Epithelial cell of esophagus (primary cell): ENCODE measurements around the gene KCNQ2.

Experiments
- DNase-seq: peaks from one replicate; pipeline ENCODE4 v3.0.0; 2010; ENCODE audit warnings: low read depth
- H3K4me3 ChIP-seq: 2 replicates; pipeline ENCODE4 v1.5.1; 2011; ENCODE audit warnings: mild to moderate bottlenecking, low read length, control low read depth
- TF ChIP-seq, protein P1 (sequence below): IDR thresholded peaks from 2 replicates; pipeline ENCODE4 v1.5.1; 2011; ENCODE audit warnings: low read depth, mild to moderate bottlenecking, low read length, control low read depth, inconsistent platforms; ENCODE audit not compliant: insufficient read depth; ENCODE audit errors: missing control alignments

KCNQ2 gene

DNA sequence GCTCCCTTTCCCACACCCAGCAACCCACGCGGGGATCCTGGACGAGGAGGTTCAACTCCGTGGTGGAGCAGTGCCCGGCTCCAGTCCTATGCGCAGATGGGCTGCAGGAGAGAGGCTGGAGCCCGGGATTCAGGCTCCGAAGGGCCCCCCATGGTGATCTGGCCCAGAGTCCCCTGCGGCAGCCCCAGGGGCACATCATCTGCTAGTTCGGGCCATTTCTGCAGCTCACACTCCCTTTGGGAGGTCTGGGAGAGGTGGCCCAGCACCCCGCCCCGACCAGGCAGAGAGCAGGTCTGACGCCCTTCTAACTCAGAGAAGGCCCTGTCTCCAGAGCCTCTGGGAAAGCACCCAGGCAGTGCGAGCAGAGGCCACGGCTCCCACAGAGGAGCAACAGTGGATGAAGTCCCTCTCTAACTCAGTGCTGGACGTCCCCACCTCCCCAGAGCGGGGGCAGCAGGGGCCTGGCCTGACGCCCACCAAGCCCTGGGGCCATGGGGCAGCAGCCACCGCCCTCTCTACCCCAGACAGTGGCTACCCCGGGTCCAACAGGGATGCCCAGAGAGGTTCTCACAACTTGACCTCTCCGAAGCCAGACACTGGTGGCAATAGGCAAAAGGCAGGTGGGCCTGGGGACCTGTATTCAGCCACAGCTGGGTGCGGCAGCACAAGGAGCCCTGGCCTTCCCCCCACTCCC, 3.3 kb downstream of the KCNQ2 start:
- H3K4me3 ChIP-seq = no peak overlapping the region

DNA sequence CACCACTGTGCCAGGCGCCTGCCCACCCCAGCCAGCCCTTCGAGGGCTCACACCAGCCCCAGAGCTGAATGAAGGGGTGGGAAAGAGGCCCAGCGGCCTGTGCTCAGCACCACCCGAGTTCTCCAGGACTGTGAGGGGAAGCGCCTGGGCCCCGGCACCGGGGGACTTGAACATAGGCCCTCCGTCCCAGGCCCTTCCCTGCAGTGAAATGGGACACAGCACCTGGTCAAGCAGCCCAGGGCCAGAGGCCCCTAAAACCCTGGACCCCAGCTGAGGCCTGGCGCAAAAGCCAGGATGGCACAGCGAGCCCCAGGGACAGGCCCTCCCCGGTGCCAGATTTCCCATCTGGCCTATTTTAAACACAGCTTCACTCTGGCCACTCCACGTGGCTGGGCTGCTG, 4.0 kb downstream of the KCNQ2 start:
- TF ChIP-seq, protein P1, sequence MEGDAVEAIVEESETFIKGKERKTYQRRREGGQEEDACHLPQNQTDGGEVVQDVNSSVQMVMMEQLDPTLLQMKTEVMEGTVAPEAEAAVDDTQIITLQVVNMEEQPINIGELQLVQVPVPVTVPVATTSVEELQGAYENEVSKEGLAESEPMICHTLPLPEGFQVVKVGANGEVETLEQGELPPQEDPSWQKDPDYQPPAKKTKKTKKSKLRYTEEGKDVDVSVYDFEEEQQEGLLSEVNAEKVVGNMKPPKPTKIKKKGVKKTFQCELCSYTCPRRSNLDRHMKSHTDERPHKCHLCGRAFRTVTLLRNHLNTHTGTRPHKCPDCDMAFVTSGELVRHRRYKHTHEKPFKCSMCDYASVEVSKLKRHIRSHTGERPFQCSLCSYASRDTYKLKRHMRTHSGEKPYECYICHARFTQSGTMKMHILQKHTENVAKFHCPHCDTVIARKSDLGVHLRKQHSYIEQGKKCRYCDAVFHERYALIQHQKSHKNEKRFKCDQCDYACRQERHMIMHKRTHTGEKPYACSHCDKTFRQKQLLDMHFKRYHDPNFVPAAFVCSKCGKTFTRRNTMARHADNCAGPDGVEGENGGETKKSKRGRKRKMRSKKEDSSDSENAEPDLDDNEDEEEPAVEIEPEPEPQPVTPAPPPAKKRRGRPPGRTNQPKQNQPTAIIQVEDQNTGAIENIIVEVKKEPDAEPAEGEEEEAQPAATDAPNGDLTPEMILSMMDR = no peak
- DNase-seq = no peak
- no peak overlapping the region for H3K4me3 ChIP-seq

More for the DNA sequence above, 3.3 kb downstream of the KCNQ2 start:
- no peak for DNase-seq
- TF ChIP-seq, protein P1 = no peak

DNA sequence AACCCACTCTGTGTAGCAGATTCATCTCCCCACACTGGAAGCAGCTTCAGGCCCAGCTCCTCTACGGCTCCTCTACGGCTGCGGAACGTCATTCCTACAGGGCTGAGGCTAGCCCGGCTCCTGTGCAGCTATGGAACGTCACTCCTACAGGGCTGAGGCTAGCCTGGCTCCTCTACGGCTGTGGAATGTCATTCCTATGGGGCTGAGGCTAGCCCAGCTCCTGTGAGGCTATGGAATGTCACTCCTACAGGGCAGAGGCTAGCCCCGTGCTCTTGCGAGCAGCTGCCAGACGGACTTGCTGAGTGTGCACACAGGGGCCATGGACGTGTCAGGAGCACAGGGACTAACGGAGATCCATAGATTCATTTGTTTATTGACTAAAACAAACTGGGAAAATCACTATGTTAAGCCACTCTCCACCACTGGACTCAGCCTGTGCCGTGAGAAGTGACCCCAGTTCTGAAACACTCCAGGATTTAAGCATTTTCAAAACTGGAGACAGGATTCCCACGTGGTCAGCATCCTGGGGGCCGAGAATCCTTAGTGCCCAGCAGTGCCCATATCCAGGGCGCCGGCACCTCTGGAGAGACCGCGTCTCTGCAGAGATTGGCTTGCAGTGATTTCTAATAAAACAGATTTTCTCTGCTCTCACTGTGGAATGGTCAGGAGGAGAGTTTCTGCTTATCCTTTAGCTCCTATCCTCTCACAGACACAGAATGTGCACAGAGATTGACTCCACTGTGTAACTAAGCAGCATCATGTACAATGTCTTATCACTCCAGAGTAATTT, 5.0 kb downstream of the KCNQ2 start:
- TF ChIP-seq, protein P1 = no peak

DNA sequence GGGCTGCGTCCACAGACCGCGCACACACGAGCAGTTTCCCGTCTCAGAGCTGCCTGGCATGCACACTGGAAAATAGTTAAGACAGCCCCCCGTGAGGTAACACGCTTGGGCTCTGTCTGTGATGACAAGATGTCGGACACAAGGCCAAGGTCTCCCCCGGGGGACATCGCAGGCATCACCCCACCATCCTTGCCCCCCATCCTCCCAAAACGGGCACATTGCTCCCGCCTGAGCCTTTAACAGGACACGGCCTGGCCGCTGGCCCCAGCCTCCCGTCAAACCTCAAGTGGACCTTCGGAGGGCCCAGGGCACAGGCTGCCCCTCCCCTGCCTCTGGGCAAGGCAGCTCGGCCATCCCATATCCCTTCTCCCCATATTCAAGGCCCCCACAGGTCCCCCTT, 5.6 kb downstream of the KCNQ2 start:
- no peak for DNase-seq
- H3K4me3 ChIP-seq = no peak overlapping the region
- TF ChIP-seq, protein P1 = no peak

More for the DNA sequence above, 5.0 kb downstream of the KCNQ2 start:
- no peak for DNase-seq
- H3K4me3 ChIP-seq = no peak overlapping the region

DNA sequence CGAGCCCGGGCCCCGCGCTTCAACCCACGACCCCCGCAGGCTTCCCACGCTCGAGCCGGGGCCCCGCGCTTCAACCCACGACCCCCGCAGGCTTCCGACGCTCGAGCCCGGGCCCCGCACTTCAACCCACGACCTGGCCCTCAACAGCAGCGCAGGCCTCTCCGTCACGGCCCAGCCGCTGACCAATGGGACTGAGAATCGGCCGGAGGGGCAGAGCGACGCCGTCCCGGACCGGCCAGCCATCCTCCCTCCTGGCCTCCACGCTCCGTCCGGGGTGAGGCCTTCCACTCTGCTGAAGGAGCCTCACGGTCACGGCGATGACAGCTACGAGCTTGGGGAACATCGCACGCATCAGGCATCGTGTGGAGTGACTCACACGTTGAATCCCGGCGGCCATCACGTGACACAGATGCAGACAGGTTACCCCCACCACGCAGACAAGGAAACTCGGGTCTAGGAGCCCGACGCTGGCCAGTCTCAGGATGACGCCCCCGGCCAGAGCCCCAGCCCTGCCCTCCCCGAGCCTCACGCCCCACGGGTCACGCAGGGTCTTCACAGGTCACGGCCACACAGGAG, 6.1 kb downstream of the KCNQ2 start:
- no peak overlapping the region for H3K4me3 ChIP-seq
- TF ChIP-seq, protein P1 = no peak
- no peak for DNase-seq

DNA sequence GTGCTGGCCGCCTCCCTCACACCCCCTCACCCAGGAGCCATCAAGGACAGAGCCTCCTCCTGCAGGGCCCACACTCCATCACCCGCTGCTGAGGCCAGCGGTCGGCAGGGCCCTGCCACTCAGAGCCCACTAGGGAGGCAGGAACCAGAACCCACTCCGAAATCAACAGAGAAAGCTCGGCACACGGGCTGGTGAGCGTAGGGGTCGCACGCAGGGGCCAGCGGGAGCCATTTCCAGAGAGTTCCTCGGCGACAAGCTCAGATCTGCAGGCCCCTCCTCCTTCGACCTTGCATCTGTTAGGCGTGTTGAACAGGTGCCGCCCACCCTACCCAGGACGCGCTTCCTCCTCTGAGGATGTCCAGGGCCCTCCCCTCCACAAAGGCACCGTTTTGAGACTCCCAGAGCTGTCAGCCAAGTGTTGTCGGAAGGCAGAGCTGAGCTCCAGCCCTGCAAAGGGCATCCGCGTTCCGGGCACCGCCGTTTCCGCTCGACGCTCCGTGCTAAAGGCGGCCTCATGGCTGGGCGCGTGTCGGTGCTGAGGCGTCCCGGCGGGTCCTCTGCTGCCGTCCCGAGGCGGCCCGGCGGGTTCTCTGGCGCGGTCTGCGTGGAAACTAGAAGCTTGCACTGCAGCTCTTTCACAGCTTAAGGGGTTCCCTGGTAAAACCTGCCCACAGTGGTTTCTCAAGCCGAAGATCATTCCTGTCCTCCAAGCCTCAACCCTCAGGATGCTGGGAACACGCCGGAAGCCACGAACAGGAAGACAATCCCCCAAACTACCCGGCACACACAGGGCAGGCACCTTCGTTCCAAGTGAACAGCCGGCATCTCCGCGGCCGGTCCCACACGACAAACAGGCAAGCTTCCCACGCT, 6.8 kb downstream of the KCNQ2 start:
- H3K4me3 ChIP-seq = no peak overlapping the region
- TF ChIP-seq, protein P1 = no peak
- no peak for DNase-seq
